ENCODE results near the gene LFNG.

LFNG gene

GRCh38 chr7:2487586-2488271 is 31.8 kb upstream of the LFNG start:
- DNase-seq: no peak

GRCh38 chr7:2488272-2488645 is 31.3 kb upstream of the LFNG start:
- no peak for DNase-seq

- DNase-seq: no peak
Measured at GRCh38 chr7:2488681-2489080, 30.9 kb upstream of the LFNG start.

- DNase-seq: no peak
Measured at GRCh38 chr7:2490181-2490651, 29.4 kb upstream of the LFNG start.

- DNase-seq: no peak
Measured at GRCh38 chr7:2492038-2492437, 27.5 kb upstream of the LFNG start.

- DNase-seq: no peak
Measured at GRCh38 chr7:2493205-2494164, 26.1 kb upstream of the LFNG start.

GRCh38 chr7:2494191-2495130 is 25.1 kb upstream of the LFNG start:
- no peak for DNase-seq

GRCh38 chr7:2495418-2496299 is 23.9 kb upstream of the LFNG start:
- no peak for DNase-seq

GRCh38 chr7:2496375-2496774 is 23.2 kb upstream of the LFNG start:
- no peak for DNase-seq

- no peak for DNase-seq
Measured at GRCh38 chr7:2497065-2497464, 22.5 kb upstream of the LFNG start.

- DNase-seq: no peak
Measured at GRCh38 chr7:2497500-2498336, 21.9 kb upstream of the LFNG start.

- no peak for DNase-seq
Measured at GRCh38 chr7:2498708-2499107, 20.9 kb upstream of the LFNG start.

- DNase-seq: no peak
Measured at GRCh38 chr7:2499181-2499580, 20.4 kb upstream of the LFNG start.

GRCh38 chr7:2499719-2500430 is 19.7 kb upstream of the LFNG start:
- DNase-seq: no peak

GRCh38 chr7:2500701-2501100 is 18.9 kb upstream of the LFNG start:
- no peak for DNase-seq

GRCh38 chr7:2501947-2502646 is 17.5 kb upstream of the LFNG start:
- DNase-seq: no peak

- no peak for DNase-seq
Measured at GRCh38 chr7:2502647-2502966, 17.0 kb upstream of the LFNG start.

GRCh38 chr7:2503056-2503941 is 16.3 kb upstream of the LFNG start:
- no peak for DNase-seq

All from SHP77 treated with DMSO at 0.1 percent for 48 hours (cell line).